Erythroblast (primary cell): Measurements from ENCODE around the gene KRABD2.

Experiments used
- GATA1 ChIP-seq: IDR thresholded peaks from 2 replicates; pipeline ENCODE4 v1.6.1; 2011; ENCODE audit warnings: low read depth, mild to moderate bottlenecking, control low read depth, low read length, moderate library complexity
- POLR2A ChIP-seq: IDR thresholded peaks from 2 replicates; pipeline ENCODE4 v1.6.1; 2011; ENCODE audit warnings: mild to moderate bottlenecking, low read length

DNA sequence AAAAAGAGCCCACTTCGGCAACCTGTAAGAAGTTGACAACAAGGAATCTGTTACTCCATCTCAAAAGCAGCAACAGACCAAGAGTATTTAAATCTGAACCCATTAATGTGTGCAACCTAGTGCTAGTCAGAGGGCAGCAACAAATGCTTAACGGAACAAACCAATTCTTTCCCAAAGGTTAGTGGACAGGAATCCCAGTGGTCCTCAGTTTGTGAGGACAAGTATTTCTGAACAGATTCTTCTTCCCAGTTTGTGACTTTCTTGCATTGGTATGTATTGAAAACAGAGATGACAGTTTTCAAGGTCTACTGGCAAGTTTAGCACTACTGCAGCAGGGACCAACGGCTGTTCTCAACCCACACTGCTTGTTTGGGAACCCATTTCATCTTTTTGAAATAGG, 3.5 kb upstream of the KRABD2 start:
- TF ChIP-seq POLR2A (no peak), GATA1 (no peak)
